Astrocyte of the spinal cord (primary cell): ENCODE results near the gene RAB38.

Experiments
- DNase-seq: peaks from one replicate; pipeline ENCODE4 v3.0.0; 2011; ENCODE audit warnings: low read depth, low spot score
- H3K4me3 ChIP-seq: 2 replicates; pipeline ENCODE4 v1.5.1; 2011; ENCODE audit warnings: low read depth, mild to moderate bottlenecking, low read length, moderate library complexity
- CTCF ChIP-seq: IDR thresholded peaks from 2 replicates; pipeline ENCODE4 v1.5.1; 2012; ENCODE audit warnings: low read depth, mild to moderate bottlenecking, low read length, inconsistent platforms
- in situ Hi-C: cut with HindIII; loops from 2 replicates; pipeline ENCODE4 v1.10.0; 2017; ENCODE audit warnings: low sequenced_read_pairs

The RAB38 gene

GRCh38 chr11:88203604-88204003 is 28.4 kb upstream of the RAB38 start:
- in situ Hi-C loops: no loop called here
- no peak for DNase-seq
- H3K4me3 ChIP-seq: no peak overlapping the region
- no peak for TF ChIP-seq CTCF

- in situ Hi-C loops: no loop called here
- no peak for TF ChIP-seq CTCF
- H3K4me3 ChIP-seq: no peak overlapping the region
- DNase-seq: no peak
Measured at GRCh38 chr11:88202498-88202897, 27.3 kb upstream of the RAB38 start.

GRCh38 chr11:88196393-88196792 is 21.1 kb upstream of the RAB38 start:
- H3K4me3 ChIP-seq: no peak overlapping the region
- in situ Hi-C loops: no loop called here
- TF ChIP-seq CTCF: no peak
- DNase-seq: no peak

GRCh38 chr11:88195908-88196307 is 20.7 kb upstream of the RAB38 start:
- H3K4me3 ChIP-seq: no peak overlapping the region
- in situ Hi-C loops: no loop called here
- DNase-seq: no peak
- no peak for TF ChIP-seq CTCF

GRCh38 chr11:88194990-88195389 is 19.7 kb upstream of the RAB38 start:
- DNase-seq: no peak
- no peak for TF ChIP-seq CTCF
- no peak overlapping the region for H3K4me3 ChIP-seq
- in situ Hi-C loops: no loop called here

- no peak for TF ChIP-seq CTCF
- in situ Hi-C loops: no loop called here
- H3K4me3 ChIP-seq: no peak overlapping the region
- no peak for DNase-seq
Measured at GRCh38 chr11:88193278-88193677, 18.0 kb upstream of the RAB38 start.

- in situ Hi-C loops: no loop called here
- no peak for DNase-seq
- no peak overlapping the region for H3K4me3 ChIP-seq
- TF ChIP-seq CTCF: no peak
Measured at GRCh38 chr11:88188932-88189253, 13.7 kb upstream of the RAB38 start.
